A549 (cell line): ENCODE data around the gene TBC1D10A. TPM values are rescaled to one million over a fixed set of nuclear protein-coding genes. Genes with fewer than 3 reads are reported as not detected.

Experiments
- ATAC-seq, 2 experiments: fragments of 200-7000 bp in 1 of 2; fragments of >200 bp in 1 of 2; cut with Nextera tagmentation in 1 of 2; cut with Tn5 transposase in 1 of 2; 3 replicates each; pipeline versions ENCODE4 v1.8.0 to v1.9.1; 2018 to 2020; ENCODE audit warnings: mild to moderate bottlenecking in 1 of 2, moderate library complexity in 1 of 2
- CTCF ChIA-PET: fragments of 300-600 bp; sonication (Branson Sonifier 250); formaldehyde crosslinking; extraction: SDS; loops from one replicate; lab custom pipeline; 2021; ENCODE audit warnings: antibody characterized with exemption, inconsistent platforms; lab: Yijun Ruan, JAX
- POLR2A ChIA-PET: fragments of 350-600 bp; formaldehyde crosslinking; extraction: SDS; loops from one replicate; lab custom pipeline; 2021; ENCODE audit warnings: antibody characterized with exemption, inconsistent platforms; lab: Yijun Ruan, JAX
- DNase-seq, 2 experiments: peaks; one replicate each; pipeline versions ENCODE4 v3.0.0 to v3.0.0-alpha.2; 2011 to 2016; ENCODE audit warnings: low read depth in 1 of 2, low spot score in 1 of 2
- FAIRE-seq: peaks from 2 replicates; lab custom pipeline; 2011; peaks lifted over from hg19 to GRCh38; lab: Jason Lieb, UNC
- H3K27ac ChIP-seq, 2 experiments: fragments of >200 bp; sonication (Bioruptor Twin); formaldehyde crosslinking; 3 replicates each; pipeline ENCODE4 v1.5.1; 2016 to 2017
- H3K4me1 ChIP-seq: fragments of >200 bp; sonication (Bioruptor Twin); formaldehyde crosslinking; 3 replicates; pipeline ENCODE4 v1.6.1; 2016
- H3K4me2 ChIP-seq: fragments of >200 bp; sonication (Bioruptor Twin); formaldehyde crosslinking; 3 replicates; pipeline ENCODE4 v1.6.1; 2016
- H3K4me3 ChIP-seq: fragments of >200 bp; sonication (Bioruptor Twin); formaldehyde crosslinking; 3 replicates; pipeline ENCODE4 v1.5.1; 2016
- H3K9me3 ChIP-seq: fragments of >200 bp; sonication (Bioruptor Twin); formaldehyde crosslinking; 3 replicates; pipeline ENCODE4 v1.6.1; 2016
- CEBPB ChIP-seq, 2 experiments: fragments of >200 bp in 1 of 2; sonication (Bioruptor Twin) in 1 of 2; formaldehyde crosslinking in 1 of 2; IDR thresholded peaks; 2 replicates each; pipeline ENCODE4 v1.6.1; 2012 to 2016
- CHD2 ChIP-seq: fragments of 150-350 bp; IDR thresholded peaks from 2 replicates; pipeline ENCODE4 v1.6.1; 2014; ENCODE audit warnings: low read length; ENCODE audit not compliant: partially characterized antibody
- CHD4 ChIP-seq: fragments of 200-600 bp; sonication (generic); IDR thresholded peaks from 2 replicates; pipeline ENCODE4 v1.6.1; 2016; ENCODE audit warnings: antibody characterized with exemption, mild to moderate bottlenecking, borderline replicate concordance
- EHMT2 ChIP-seq: fragments of 200-600 bp; sonication (generic); IDR thresholded peaks from 2 replicates; pipeline ENCODE4 v1.6.1; 2016; ENCODE audit warnings: antibody characterized with exemption, low read depth, mild to moderate bottlenecking, moderate library complexity
- FOSL2 ChIP-seq, 2 experiments: fragments of 450-650 bp in 1 of 2; fragments of >200 bp in 1 of 2; sonication (Bioruptor Twin) in 1 of 2; formaldehyde crosslinking; IDR thresholded peaks; 2 replicates each; pipeline versions ENCODE4 v1.5.0 to v1.6.1; 2016 to 2020; ENCODE audit warnings: mild to moderate bottlenecking in 1 of 2, moderate library complexity in 1 of 2
- HDAC2 ChIP-seq: fragments of 200-600 bp; sonication (generic); IDR thresholded peaks from 2 replicates; pipeline ENCODE4 v1.6.1; 2016
- HEYL ChIP-seq: fragments of 250-450 bp; sonication (Bioruptor Pico); IDR thresholded peaks from 2 replicates; pipeline ENCODE4 v1.8.0; 2021; ENCODE audit warnings: mild to moderate bottlenecking, moderate library complexity
- HOXB13 ChIP-seq: fragments of 250-450 bp; sonication (Bioruptor Pico); IDR thresholded peaks from 2 replicates; pipeline ENCODE4 v1.5.0; 2020; ENCODE audit warnings: low read depth, mild to moderate bottlenecking, moderate library complexity
- HOXB5 ChIP-seq: fragments of 250-450 bp; sonication (Bioruptor Pico); IDR thresholded peaks from 2 replicates; pipeline ENCODE4 v1.5.0; 2020; ENCODE audit warnings: mild to moderate bottlenecking, moderate library complexity
- JUN ChIP-seq, 2 experiments: fragments of >200 bp; sonication (Bioruptor Twin); formaldehyde crosslinking; IDR thresholded peaks; 2 replicates in 1 of 2; 3 replicates in 1 of 2; pipeline ENCODE4 v1.6.1; 2016 to 2017
- NR3C1 ChIP-seq: fragments of >200 bp; sonication (Bioruptor Twin); formaldehyde crosslinking; IDR thresholded peaks from 3 replicates; pipeline ENCODE4 v1.6.1; 2017
- RNF2 ChIP-seq: fragments of 200-600 bp; sonication (generic); IDR thresholded peaks from 2 replicates; pipeline ENCODE4 v1.6.1; 2016; ENCODE audit warnings: low read depth, mild to moderate bottlenecking, antibody characterized with exemption, moderate library complexity, borderline replicate concordance
- SMC3 ChIP-seq: fragments of >200 bp; sonication (Bioruptor Twin); formaldehyde crosslinking; IDR thresholded peaks from 3 replicates; pipeline ENCODE4 v1.6.1; 2018; ENCODE audit warnings: inconsistent platforms
- TFCP2L1 ChIP-seq: fragments of 250-450 bp; sonication (Bioruptor Pico); IDR thresholded peaks from 2 replicates; pipeline ENCODE4 v1.5.0; 2021; ENCODE audit warnings: mild to moderate bottlenecking
- ZC3H11A ChIP-seq: fragments of 450-650 bp; IDR thresholded peaks from 2 replicates; pipeline ENCODE4 v1.6.1; 2014; ENCODE audit warnings: antibody characterized with exemption, mild to moderate bottlenecking
- WGBS: methylation state at CpG from one replicate; pipeline ENCODE4 v1.1.6; 2017; ENCODE audit errors: missing lambda C conversion rate; 5-methylcytosine and 5-hydroxymethylcytosine counted together
- polyA plus RNA-seq, 4 experiments: library from polyadenylated mRNA; depleted of rRNA in 3 of 4; stranded (reverse); fragments of >200 nt; fragmentation: RNase III in 1 of 4; extraction: RNeasy Plus Mini Kit Qiagen cat#74134 plus additional on column Dnase treatment in 1 of 4; gene quantifications; 2 replicates in 3 of 4; 3 replicates in 1 of 4; pipeline ENCODE4 v1.2.3, GENCODE V29; 2011 to 2017
- TF ChIP-seq, protein P1 (sequence below): fragments of >200 bp; sonication (Bioruptor Twin); formaldehyde crosslinking; IDR thresholded peaks from 2 replicates; pipeline ENCODE4 v1.6.1; 2016
- TF ChIP-seq, protein P2 (sequence below): fragments of 250-450 bp; sonication (Bioruptor Pico); IDR thresholded peaks from 2 replicates; pipeline ENCODE4 v1.5.0; 2021; ENCODE audit warnings: mild to moderate bottlenecking, moderate library complexity, borderline replicate concordance
- TF ChIP-seq, protein P3 (sequence below): fragments of 450-650 bp; IDR thresholded peaks from 2 replicates; pipeline ENCODE4 v1.6.1; 2014; ENCODE audit warnings: antibody characterized with exemption
- TF ChIP-seq, protein P4 (sequence below): IDR thresholded peaks from 2 replicates; pipeline ENCODE4 v1.6.1; 2012
- TF ChIP-seq, protein P5 (sequence below): IDR thresholded peaks from 2 replicates; pipeline ENCODE4 v1.6.1; 2012; ENCODE audit warnings: low read depth, borderline replicate concordance
- TF ChIP-seq, protein P6 (sequence below): IDR thresholded peaks from 2 replicates; pipeline ENCODE4 v1.6.1; 2012
- TF ChIP-seq, protein P7 (sequence below): fragments of 250-450 bp; sonication (Bioruptor Pico); IDR thresholded peaks from 2 replicates; pipeline ENCODE4 v1.5.0; 2020; ENCODE audit warnings: low read depth, mild to moderate bottlenecking, moderate library complexity

TBC1D10A gene
- polyA plus RNA-seq, 2 of the 4 experiments (the other 2 are of a cell fraction) = 5.8 to 6.8 TPM

DNA sequence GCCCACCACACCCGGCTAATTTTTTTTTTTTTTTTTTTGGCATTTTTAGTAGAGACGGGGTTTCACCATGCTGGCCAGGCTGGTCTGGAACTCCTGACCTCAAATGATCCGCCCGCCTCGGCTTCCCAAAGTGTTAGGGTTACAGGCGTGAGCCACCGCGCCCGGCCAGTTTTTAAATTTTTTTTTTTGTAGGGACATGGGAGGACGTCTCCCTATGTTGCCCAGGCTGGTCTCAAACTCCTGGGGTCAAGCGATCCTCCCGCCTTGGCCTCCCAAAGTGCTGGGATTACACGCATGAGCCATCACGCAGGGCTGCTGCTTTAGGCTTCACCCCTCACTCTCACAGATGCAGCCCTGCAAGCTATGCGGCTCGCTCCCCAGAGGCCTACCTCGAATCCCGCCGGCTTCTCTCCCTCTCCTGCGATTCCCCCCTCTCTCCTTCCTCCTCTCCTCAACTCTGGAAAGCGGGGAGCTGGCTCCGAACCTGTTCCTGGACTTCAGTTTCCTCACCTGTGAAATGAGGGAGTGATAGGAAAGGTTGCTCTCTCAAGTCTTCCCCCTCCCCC lies 31.0 kb upstream of the TBC1D10A start:
- TF ChIP-seq, protein P1, sequence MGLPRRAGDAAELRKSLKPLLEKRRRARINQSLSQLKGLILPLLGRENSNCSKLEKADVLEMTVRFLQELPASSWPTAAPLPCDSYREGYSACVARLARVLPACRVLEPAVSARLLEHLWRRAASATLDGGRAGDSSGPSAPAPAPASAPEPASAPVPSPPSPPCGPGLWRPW = no peak
- TF ChIP-seq SMC3 (no peak), TFCP2L1 (CRISPR knock-in tag) (no peak), EHMT2 (no peak), FOSL2 (IDR thresholded peaks at IDR 0.05) (no peak), FOSL2 (CRISPR knock-in tag; IDR thresholded peaks at IDR 0.05) (no peak), HEYL (no peak), CHD4 (no peak), CHD2 (no peak), HOXB13 (CRISPR knock-in tag) (no peak), NR3C1 (no peak), CEBPB (IDR thresholded peaks at IDR 0.05) (no peak), ZC3H11A (no peak)
- TF ChIP-seq, protein P2, sequence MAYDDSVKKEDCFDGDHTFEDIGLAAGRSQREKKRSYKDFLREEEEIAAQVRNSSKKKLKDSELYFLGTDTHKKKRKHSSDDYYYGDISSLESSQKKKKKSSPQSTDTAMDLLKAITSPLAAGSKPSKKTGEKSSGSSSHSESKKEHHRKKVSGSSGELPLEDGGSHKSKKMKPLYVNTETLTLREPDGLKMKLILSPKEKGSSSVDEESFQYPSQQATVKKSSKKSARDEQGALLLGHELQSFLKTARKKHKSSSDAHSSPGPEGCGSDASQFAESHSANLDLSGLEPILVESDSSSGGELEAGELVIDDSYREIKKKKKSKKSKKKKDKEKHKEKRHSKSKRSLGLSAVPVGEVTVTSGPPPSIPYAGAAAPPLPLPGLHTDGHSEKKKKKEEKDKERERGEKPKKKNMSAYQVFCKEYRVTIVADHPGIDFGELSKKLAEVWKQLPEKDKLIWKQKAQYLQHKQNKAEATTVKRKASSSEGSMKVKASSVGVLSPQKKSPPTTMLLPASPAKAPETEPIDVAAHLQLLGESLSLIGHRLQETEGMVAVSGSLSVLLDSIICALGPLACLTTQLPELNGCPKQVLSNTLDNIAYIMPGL (CRISPR knock-in tag) = no peak
- TF ChIP-seq, protein P3, sequence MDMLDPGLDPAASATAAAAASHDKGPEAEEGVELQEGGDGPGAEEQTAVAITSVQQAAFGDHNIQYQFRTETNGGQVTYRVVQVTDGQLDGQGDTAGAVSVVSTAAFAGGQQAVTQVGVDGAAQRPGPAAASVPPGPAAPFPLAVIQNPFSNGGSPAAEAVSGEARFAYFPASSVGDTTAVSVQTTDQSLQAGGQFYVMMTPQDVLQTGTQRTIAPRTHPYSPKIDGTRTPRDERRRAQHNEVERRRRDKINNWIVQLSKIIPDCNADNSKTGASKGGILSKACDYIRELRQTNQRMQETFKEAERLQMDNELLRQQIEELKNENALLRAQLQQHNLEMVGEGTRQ = no peak
- TF ChIP-seq, protein P4, sequence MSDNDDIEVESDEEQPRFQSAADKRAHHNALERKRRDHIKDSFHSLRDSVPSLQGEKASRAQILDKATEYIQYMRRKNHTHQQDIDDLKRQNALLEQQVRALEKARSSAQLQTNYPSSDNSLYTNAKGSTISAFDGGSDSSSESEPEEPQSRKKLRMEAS = no peak
- TF ChIP-seq, protein P5, sequence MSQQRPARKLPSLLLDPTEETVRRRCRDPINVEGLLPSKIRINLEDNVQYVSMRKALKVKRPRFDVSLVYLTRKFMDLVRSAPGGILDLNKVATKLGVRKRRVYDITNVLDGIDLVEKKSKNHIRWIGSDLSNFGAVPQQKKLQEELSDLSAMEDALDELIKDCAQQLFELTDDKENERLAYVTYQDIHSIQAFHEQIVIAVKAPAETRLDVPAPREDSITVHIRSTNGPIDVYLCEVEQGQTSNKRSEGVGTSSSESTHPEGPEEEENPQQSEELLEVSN = no peak
- TF ChIP-seq, protein P6, sequence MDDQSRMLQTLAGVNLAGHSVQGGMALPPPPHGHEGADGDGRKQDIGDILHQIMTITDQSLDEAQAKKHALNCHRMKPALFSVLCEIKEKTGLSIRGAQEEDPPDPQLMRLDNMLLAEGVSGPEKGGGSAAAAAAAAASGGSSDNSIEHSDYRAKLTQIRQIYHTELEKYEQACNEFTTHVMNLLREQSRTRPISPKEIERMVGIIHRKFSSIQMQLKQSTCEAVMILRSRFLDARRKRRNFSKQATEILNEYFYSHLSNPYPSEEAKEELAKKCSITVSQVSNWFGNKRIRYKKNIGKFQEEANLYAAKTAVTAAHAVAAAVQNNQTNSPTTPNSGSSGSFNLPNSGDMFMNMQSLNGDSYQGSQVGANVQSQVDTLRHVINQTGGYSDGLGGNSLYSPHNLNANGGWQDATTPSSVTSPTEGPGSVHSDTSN = no peak
- TF ChIP-seq, protein P7, sequence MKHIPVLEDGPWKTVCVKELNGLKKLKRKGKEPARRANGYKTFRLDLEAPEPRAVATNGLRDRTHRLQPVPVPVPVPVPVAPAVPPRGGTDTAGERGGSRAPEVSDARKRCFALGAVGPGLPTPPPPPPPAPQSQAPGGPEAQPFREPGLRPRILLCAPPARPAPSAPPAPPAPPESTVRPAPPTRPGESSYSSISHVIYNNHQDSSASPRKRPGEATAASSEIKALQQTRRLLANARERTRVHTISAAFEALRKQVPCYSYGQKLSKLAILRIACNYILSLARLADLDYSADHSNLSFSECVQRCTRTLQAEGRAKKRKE (CRISPR knock-in tag) = no peak
- FAIRE-seq = no peak
- POLR2A ChIA-PET = interaction anchor here (0.9 to 2.6 kb wide), 3 partner anchors 11 to 66 kb away, joined by 3 to 13 read pairs (median 13); partner anchors contain the start of gene TBC1D10A
- H3K9me3 ChIP-seq = no peaks in the 10 kb centered on the region
- no peak for DNase-seq
- peaks cover 18% of the 10 kb centered on the region; the same call in 1 of the 3 replicates for H3K4me1 ChIP-seq
- 72% methylated on average over 22 of the region's 22 CpGs for WGBS
- H3K4me2 ChIP-seq = peak overlapping the region; percentile 89
- H3K4me3 ChIP-seq = peak overlapping the region; percentile 93; the same call in 2 of the 3 replicates
- CTCF ChIA-PET = interaction anchor here (1.3 to 2.9 kb wide), 3 partner anchors 30 to 95 kb away, joined by 4 to 8 read pairs (median 5); no protein-coding TSS in a partner anchor
- ATAC-seq = no peak
- peak overlapping the region; percentile 95 to 99; a peak in 4 of 6 replicates for H3K27ac ChIP-seq

DNA sequence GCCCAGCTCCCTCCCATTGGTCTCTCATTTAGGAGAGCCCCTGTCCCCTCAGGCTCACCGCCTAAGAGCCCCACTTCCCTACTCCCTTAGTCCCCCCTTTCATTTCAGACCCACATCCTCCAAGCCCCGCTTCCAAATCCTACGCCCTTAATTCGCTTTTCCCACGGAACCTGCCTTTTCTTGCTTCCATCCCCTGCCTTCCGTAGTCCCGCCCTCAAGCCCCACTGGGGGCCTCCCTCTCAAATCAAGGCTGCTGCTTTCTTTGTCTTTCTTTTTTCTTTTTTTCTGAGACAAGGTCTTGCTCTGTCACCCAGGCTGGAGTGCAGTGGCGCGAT lies 30.5 kb upstream of the TBC1D10A start:
- Histone ChIP-seq H3K27ac (peak overlapping the region; percentile 95 to 99), H3K4me2 (peak overlapping the region; percentile 89), H3K9me3 (no peaks in the 10 kb centered on the region), H3K4me3 (peak overlapping the region; percentile 93), H3K4me1 (peaks cover 18% of the 10 kb centered on the region; the same call in 1 of the 3 replicates)
- CTCF ChIA-PET = interaction anchor here (0.7 to 2.9 kb wide), 7 partner anchors 18 to 95 kb away, joined by 3 to 8 read pairs (median 4); no protein-coding TSS in a partner anchor
- WGBS = 12% methylated on average over 9 of the region's 9 CpGs
- no peak for TF ChIP-seq HOXB5 (CRISPR knock-in tag)
- no peak for TF ChIP-seq SMC3
- TF ChIP-seq, protein P7 (CRISPR knock-in tag) = no peak
- TF ChIP-seq HDAC2 = no peak
- TF ChIP-seq JUN (IDR thresholded peaks at IDR 0.05) = no peak
- TF ChIP-seq, protein P6 = no peak
- TF ChIP-seq RNF2 = no peak
- POLR2A ChIA-PET = interaction anchor here (0.6 to 2.6 kb wide), 7 partner anchors 11 to 68 kb away, joined by 3 to 13 read pairs (median 3); partner anchors contain the start of genes CASTOR1 and TBC1D10A
- FAIRE-seq = no peak
- DNase-seq = no peak
- ATAC-seq = peak; percentile 40 to 44
